Measurements from ENCODE around the gene APOBEC4.

The APOBEC4 gene

GRCh38 chr1:183612407-183612806 lies 40.7 kb downstream of the APOBEC4 start:
- no peak for TF ChIP-seq EZH2phosphoT487 (IDR thresholded peaks at IDR 0.05; ENCODE audit: low read depth)
- no peak for TF ChIP-seq CTCF (IDR thresholded peaks at IDR 0.05; ENCODE audit: low read depth, low read length)
- Histone ChIP-seq H3K27ac (ENCODE audit: low read length) (no peak overlapping the region), H3K9me3 (ENCODE audit: insufficient read depth, low read length) (no peaks in the 10 kb centered on the region), H2AFZ (ENCODE audit: low read depth, low read length) (no peak overlapping the region), H3K79me2 (ENCODE audit: low read length) (peaks cover 10% of the 10 kb centered on the region), H3K9ac (ENCODE audit: low read length) (no peak overlapping the region), H3K4me2 (ENCODE audit: low read length) (no peak overlapping the region), H4K20me1 (ENCODE audit: insufficient read depth, low read length) (no peaks in the 10 kb centered on the region), H3K36me3 (replicated peaks; ENCODE audit: low read depth, low read length) (no peaks in the 10 kb centered on the region), H3K4me3 (ENCODE audit: low read length) (no peak overlapping the region), H3K27me3 (ENCODE audit: low read depth, low read length) (no peaks in the 10 kb centered on the region), H3K4me1 (ENCODE audit: low read length) (peaks cover 48% of the 10 kb centered on the region)

GRCh38 chr1:183611021-183611420 lies 42.1 kb downstream of the APOBEC4 start:
- Histone ChIP-seq H3K9ac (ENCODE audit: low read length) (no peak overlapping the region), H3K36me3 (replicated peaks; ENCODE audit: low read depth, low read length) (no peaks in the 10 kb centered on the region), H3K27me3 (ENCODE audit: low read depth, low read length) (no peaks in the 10 kb centered on the region), H3K9me3 (ENCODE audit: insufficient read depth, low read length) (no peaks in the 10 kb centered on the region), H3K27ac (ENCODE audit: low read length) (no peak overlapping the region), H3K4me2 (ENCODE audit: low read length) (no peak overlapping the region), H3K79me2 (ENCODE audit: low read length) (peaks cover 20% of the 10 kb centered on the region), H3K4me1 (ENCODE audit: low read length) (peaks cover 62% of the 10 kb centered on the region), H2AFZ (ENCODE audit: low read depth, low read length) (no peak overlapping the region), H3K4me3 (ENCODE audit: low read length) (no peak overlapping the region), H4K20me1 (ENCODE audit: insufficient read depth, low read length) (no peaks in the 10 kb centered on the region)
- TF ChIP-seq CTCF (IDR thresholded peaks at IDR 0.05; ENCODE audit: low read depth, low read length) = no peak
- TF ChIP-seq EZH2phosphoT487 (IDR thresholded peaks at IDR 0.05; ENCODE audit: low read depth) = no peak

- H3K79me2 ChIP-seq (ENCODE audit: low read length) = peaks cover 23% of the 10 kb centered on the region
- peak overlapping the region; percentile 80 for H3K4me2 ChIP-seq (ENCODE audit: low read length)
- no peak overlapping the region for H2AFZ ChIP-seq (ENCODE audit: low read depth, low read length)
- peaks cover 73% of the 10 kb centered on the region for H3K4me1 ChIP-seq (ENCODE audit: low read length)
- no peaks in the 10 kb centered on the region for H4K20me1 ChIP-seq (ENCODE audit: insufficient read depth, low read length)
- no peaks in the 10 kb centered on the region for H3K9me3 ChIP-seq (ENCODE audit: insufficient read depth, low read length)
- peak overlapping the region; percentile 42 for H3K4me3 ChIP-seq (ENCODE audit: low read length)
- H3K27me3 ChIP-seq (ENCODE audit: low read depth, low read length) = no peaks in the 10 kb centered on the region
- TF ChIP-seq CTCF (IDR thresholded peaks at IDR 0.05; ENCODE audit: low read depth, low read length) (no peak), EZH2phosphoT487 (IDR thresholded peaks at IDR 0.05; ENCODE audit: low read depth) (no peak)
- peak overlapping the region; percentile 77 for H3K9ac ChIP-seq (ENCODE audit: low read length)
- peak overlapping the region; percentile 93 for H3K27ac ChIP-seq (ENCODE audit: low read length)
- H3K36me3 ChIP-seq (replicated peaks; ENCODE audit: low read depth, low read length) = no peaks in the 10 kb centered on the region
Observed at GRCh38 chr1:183609759-183610452, 43.2 kb downstream of the APOBEC4 start.

- Histone ChIP-seq H3K9ac (ENCODE audit: low read length) (peak overlapping the region; percentile 77), H3K4me1 (ENCODE audit: low read length) (peaks cover 79% of the 10 kb centered on the region), H3K4me2 (ENCODE audit: low read length) (peak overlapping the region; percentile 80), H3K4me3 (ENCODE audit: low read length) (peak overlapping the region; percentile 56), H3K27ac (ENCODE audit: low read length) (peak overlapping the region; percentile 93), H3K79me2 (ENCODE audit: low read length) (peaks cover 23% of the 10 kb centered on the region), H2AFZ (ENCODE audit: low read depth, low read length) (no peak overlapping the region), H3K36me3 (replicated peaks; ENCODE audit: low read depth, low read length) (no peaks in the 10 kb centered on the region), H3K9me3 (ENCODE audit: insufficient read depth, low read length) (no peaks in the 10 kb centered on the region), H3K27me3 (ENCODE audit: low read depth, low read length) (no peaks in the 10 kb centered on the region), H4K20me1 (ENCODE audit: insufficient read depth, low read length) (no peaks in the 10 kb centered on the region)
- peak; percentile 83 for TF ChIP-seq CTCF (IDR thresholded peaks at IDR 0.05; ENCODE audit: low read depth, low read length)
- TF ChIP-seq EZH2phosphoT487 (IDR thresholded peaks at IDR 0.05; ENCODE audit: low read depth) = no peak
Observed at GRCh38 chr1:183609313-183609712, 43.8 kb downstream of the APOBEC4 start.
